Hepatocyte (in vitro differentiated cells): ENCODE measurements around the gene RACK1. TPM values are rescaled to one million over a fixed set of nuclear protein-coding genes. Genes with fewer than 3 reads are reported as not detected.

ENCODE experiments used
- DNase-seq: peaks from one replicate; pipeline ENCODE4 v3.0.0-alpha.2; 2016; ENCODE audit warnings: low spot score
- H2AFZ ChIP-seq: fragments of 200-600 bp; sonication (generic); 2 replicates; pipeline ENCODE4 v1.6.0; 2016; ENCODE audit warnings: antibody characterized with exemption, mild to moderate bottlenecking
- H3K27ac ChIP-seq: fragments of 200-600 bp; sonication (generic); 2 replicates; pipeline ENCODE4 v1.5.1; 2016; ENCODE audit warnings: mild to moderate bottlenecking
- H3K27me3 ChIP-seq: fragments of 200-600 bp; sonication (generic); 2 replicates; pipeline ENCODE4 v1.6.1; 2016
- H3K36me3 ChIP-seq: fragments of 200-600 bp; sonication (generic); replicated peaks from 2 replicates; pipeline ENCODE4 v1.5.1; 2016; ENCODE audit warnings: low read depth; ENCODE audit not compliant: insufficient read depth
- H3K4me1 ChIP-seq: fragments of 200-600 bp; sonication (generic); 2 replicates; pipeline ENCODE4 v1.5.1; 2016; ENCODE audit warnings: mild to moderate bottlenecking, moderate library complexity; ENCODE audit not compliant: insufficient read depth
- H3K4me2 ChIP-seq: fragments of 200-600 bp; sonication (generic); 2 replicates; pipeline ENCODE4 v1.6.0; 2016
- H3K4me3 ChIP-seq: fragments of 200-600 bp; sonication (generic); 2 replicates; pipeline ENCODE4 v1.5.1; 2016; ENCODE audit warnings: mild to moderate bottlenecking
- H3K79me2 ChIP-seq: fragments of 200-600 bp; sonication (generic); 2 replicates; pipeline ENCODE4 v1.6.0; 2017; ENCODE audit warnings: mild to moderate bottlenecking
- H3K9me2 ChIP-seq: fragments of 200-600 bp; sonication (generic); replicated peaks from 2 replicates; pipeline ENCODE4 v1.6.0; 2017; ENCODE audit warnings: mild to moderate bottlenecking; ENCODE audit not compliant: insufficient read depth
- H3K9me3 ChIP-seq: fragments of 200-600 bp; sonication (generic); 2 replicates; pipeline ENCODE4 v1.5.1; 2016; ENCODE audit warnings: low read depth, mild to moderate bottlenecking
- H4K20me1 ChIP-seq: fragments of 200-600 bp; sonication (generic); 2 replicates; pipeline ENCODE4 v1.6.0; 2016; ENCODE audit warnings: mild to moderate bottlenecking; ENCODE audit not compliant: insufficient read depth, poor library complexity, severe bottlenecking
- EZH2 ChIP-seq: fragments of 200-600 bp; sonication (generic); IDR thresholded peaks from 2 replicates; pipeline ENCODE4 v1.6.1; 2016; ENCODE audit warnings: antibody characterized with exemption, mild to moderate bottlenecking, borderline replicate concordance
- EZH2phosphoT487 ChIP-seq: fragments of 200-600 bp; sonication (generic); IDR thresholded peaks from one replicate; pipeline ENCODE4 v1.6.1; 2018; ENCODE audit warnings: antibody characterized with exemption, mild to moderate bottlenecking, low read depth, moderate library complexity; ENCODE audit not compliant: unreplicated experiment, severe bottlenecking
- WGBS: methylation state at CpG from one replicate; pipeline ENCODE4 v1.1.6; 2016; ENCODE audit warnings: low lambda C conversion rate; ENCODE audit errors: missing lambda C conversion rate; 5-methylcytosine and 5-hydroxymethylcytosine counted together
- polyA plus RNA-seq: library from polyadenylated mRNA; unstranded; fragments of >200 nt; fragmentation: Nextera tagmentation; extraction: Ambion mirVana; gene quantifications from 2 replicates; pipeline ENCODE4 v1.2.1, GENCODE V29; 2016
- total RNA-seq: library from RNA; depleted of rRNA; stranded (reverse); fragments of >200 nt; gene quantifications from 2 replicates; pipeline ENCODE4 v1.2.3, GENCODE V29; 2014
- TF ChIP-seq, protein P1 (sequence below): fragments of 200-600 bp; sonication (generic); IDR thresholded peaks from 2 replicates; pipeline ENCODE4 v1.5.1; 2016; ENCODE audit warnings: antibody characterized with exemption, mild to moderate bottlenecking; ENCODE audit not compliant: poor library complexity

RACK1 gene
- total and polyA plus RNA-seq, 2 experiments from 2014 or later, result 680 to 2,199 TPM

DNA sequence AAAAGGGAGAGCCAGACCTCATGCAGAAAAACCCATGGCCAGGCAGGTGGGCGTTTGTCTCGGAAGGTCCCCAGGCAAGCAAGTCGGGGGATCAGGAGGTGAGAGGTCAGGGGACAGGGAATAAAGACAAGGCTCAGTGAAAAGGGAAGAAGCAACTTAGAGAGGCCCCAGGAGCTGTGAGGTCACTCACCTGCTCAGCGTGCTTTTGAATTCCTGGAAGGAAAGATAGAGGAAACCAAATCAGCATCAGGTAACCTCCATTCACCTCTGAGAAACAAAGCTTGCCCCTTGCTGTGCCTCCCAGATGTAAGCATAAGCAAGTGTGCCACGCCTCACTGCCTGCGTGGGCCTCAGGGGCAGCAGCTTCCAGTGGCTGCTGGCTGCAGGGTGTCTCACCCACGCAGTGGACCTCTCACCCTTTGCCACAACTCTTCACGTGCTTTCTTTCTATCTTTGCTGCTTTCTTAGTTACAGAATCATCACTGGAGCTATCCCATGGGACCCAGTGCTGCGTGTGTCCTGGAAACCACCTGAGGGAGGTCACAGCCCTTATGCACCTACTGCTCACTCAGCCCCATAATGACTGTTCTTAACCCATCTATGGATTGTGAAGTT is 44.7 kb downstream of the RACK1 start:
- 60% methylated on average over 9 of the region's 9 CpGs for WGBS
- H4K20me1 ChIP-seq, result no peaks in the 10 kb centered on the region

DNA sequence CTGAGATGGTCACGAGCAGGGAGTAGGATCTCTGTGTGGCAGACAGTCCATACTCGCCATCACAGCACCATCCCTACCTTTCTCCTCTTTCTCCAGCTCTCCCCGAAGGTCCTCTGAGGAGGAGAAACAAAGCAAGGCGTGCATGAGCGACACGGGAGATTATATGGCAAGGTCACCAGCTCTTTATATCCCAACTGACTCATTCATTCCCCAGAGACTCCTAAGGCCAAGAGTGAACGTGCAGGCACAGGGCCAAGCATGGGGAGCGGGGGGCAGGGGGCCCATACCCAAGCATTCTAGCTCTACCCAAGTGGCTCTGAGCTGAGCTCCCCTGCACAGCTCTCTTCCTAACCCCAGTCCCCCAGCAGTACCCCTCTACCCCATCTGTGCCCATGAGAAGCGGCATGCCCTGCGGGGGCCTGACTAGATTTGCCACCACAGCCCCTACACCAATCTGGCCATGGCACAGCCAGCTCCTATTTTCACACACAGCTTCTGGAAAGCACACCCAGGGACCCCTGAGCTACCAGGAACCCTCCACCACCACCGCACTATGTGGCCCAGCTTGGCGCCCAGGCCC is 45.5 kb downstream of the RACK1 start:
- peaks cover 10% of the 10 kb centered on the region for H3K27me3 ChIP-seq
- 80% methylated on average over 11 of the region's 12 CpGs for WGBS
- no peak for TF ChIP-seq EZH2
- TF ChIP-seq EZH2phosphoT487, result no peak
- TF ChIP-seq, protein P1, sequence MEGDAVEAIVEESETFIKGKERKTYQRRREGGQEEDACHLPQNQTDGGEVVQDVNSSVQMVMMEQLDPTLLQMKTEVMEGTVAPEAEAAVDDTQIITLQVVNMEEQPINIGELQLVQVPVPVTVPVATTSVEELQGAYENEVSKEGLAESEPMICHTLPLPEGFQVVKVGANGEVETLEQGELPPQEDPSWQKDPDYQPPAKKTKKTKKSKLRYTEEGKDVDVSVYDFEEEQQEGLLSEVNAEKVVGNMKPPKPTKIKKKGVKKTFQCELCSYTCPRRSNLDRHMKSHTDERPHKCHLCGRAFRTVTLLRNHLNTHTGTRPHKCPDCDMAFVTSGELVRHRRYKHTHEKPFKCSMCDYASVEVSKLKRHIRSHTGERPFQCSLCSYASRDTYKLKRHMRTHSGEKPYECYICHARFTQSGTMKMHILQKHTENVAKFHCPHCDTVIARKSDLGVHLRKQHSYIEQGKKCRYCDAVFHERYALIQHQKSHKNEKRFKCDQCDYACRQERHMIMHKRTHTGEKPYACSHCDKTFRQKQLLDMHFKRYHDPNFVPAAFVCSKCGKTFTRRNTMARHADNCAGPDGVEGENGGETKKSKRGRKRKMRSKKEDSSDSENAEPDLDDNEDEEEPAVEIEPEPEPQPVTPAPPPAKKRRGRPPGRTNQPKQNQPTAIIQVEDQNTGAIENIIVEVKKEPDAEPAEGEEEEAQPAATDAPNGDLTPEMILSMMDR, result no peak
- H3K9me2 ChIP-seq, result no peaks in the 10 kb centered on the region
- H3K4me3 ChIP-seq, result no peak overlapping the region
- no peaks in the 10 kb centered on the region for H3K36me3 ChIP-seq
- no peaks in the 10 kb centered on the region for H3K4me1 ChIP-seq
- no peaks in the 10 kb centered on the region for H3K9me3 ChIP-seq
- H3K4me2 ChIP-seq, result no peak overlapping the region
- H4K20me1 ChIP-seq, result no peaks in the 10 kb centered on the region
- no peak overlapping the region for H3K27ac ChIP-seq
- DNase-seq, result no peak
- H2AFZ ChIP-seq, result no peak overlapping the region
- H3K79me2 ChIP-seq, result no peaks in the 10 kb centered on the region

More for the DNA sequence above, 44.7 kb downstream of the RACK1 start:
- H3K9me2 ChIP-seq, result no peaks in the 10 kb centered on the region
- no peak overlapping the region for H3K4me2 ChIP-seq
- no peak overlapping the region for H3K4me3 ChIP-seq
- peaks cover 2% of the 10 kb centered on the region for H3K4me1 ChIP-seq
- H3K9me3 ChIP-seq, result no peaks in the 10 kb centered on the region
- peaks cover 18% of the 10 kb centered on the region for H3K27me3 ChIP-seq
- H2AFZ ChIP-seq, result no peak overlapping the region
- TF ChIP-seq EZH2phosphoT487, result no peak
- no peak overlapping the region for H3K27ac ChIP-seq
- no peaks in the 10 kb centered on the region for H3K79me2 ChIP-seq
- no peak for DNase-seq
- no peaks in the 10 kb centered on the region for H3K36me3 ChIP-seq

DNA sequence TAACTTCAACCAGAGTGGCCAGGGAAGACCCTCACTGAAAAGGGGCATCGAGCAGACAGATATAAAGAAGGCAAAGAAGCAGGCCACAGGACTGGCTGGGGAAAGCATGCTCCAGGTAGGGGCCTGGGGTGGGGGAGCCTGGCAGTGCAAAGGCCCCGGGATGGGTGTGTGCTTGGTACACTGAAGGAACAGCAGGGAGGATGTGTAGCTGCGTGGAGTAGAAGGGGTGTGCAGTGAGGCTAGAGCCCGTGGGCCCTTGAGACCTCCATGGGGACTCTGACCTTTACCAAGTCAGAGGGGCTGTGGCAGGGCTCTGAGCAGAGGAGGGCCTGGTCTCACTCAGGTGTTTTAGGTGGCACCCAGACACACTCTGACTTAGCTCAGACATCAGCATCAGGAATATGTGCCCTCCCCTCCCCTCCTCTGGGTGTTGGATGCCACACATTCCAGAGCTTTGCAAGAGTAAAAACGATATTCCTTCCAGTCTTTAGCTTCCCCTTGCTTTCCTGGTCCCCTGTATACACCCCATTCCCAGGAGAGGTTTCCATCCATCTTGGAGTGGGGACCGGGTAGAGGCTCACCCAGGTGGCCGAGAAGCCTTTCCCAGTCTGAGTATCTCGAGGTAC is 46.3 kb downstream of the RACK1 start:
- no peak for DNase-seq
- no peak overlapping the region for H3K27ac ChIP-seq
- H2AFZ ChIP-seq, result no peak overlapping the region
- peaks cover 1% of the 10 kb centered on the region for H3K4me1 ChIP-seq
- no peaks in the 10 kb centered on the region for H3K79me2 ChIP-seq
- TF ChIP-seq, protein P1, result no peak
- TF ChIP-seq EZH2 (no peak), EZH2phosphoT487 (no peak)
- no peak overlapping the region for H3K4me2 ChIP-seq
- H3K4me3 ChIP-seq, result no peak overlapping the region
- no peaks in the 10 kb centered on the region for H3K9me3 ChIP-seq
- H3K27me3 ChIP-seq, result peaks cover 8% of the 10 kb centered on the region
- WGBS, result 72% methylated on average over 8 of the region's 8 CpGs
- H3K9me2 ChIP-seq, result no peaks in the 10 kb centered on the region
- H3K36me3 ChIP-seq, result no peaks in the 10 kb centered on the region
- H4K20me1 ChIP-seq, result no peaks in the 10 kb centered on the region

DNA sequence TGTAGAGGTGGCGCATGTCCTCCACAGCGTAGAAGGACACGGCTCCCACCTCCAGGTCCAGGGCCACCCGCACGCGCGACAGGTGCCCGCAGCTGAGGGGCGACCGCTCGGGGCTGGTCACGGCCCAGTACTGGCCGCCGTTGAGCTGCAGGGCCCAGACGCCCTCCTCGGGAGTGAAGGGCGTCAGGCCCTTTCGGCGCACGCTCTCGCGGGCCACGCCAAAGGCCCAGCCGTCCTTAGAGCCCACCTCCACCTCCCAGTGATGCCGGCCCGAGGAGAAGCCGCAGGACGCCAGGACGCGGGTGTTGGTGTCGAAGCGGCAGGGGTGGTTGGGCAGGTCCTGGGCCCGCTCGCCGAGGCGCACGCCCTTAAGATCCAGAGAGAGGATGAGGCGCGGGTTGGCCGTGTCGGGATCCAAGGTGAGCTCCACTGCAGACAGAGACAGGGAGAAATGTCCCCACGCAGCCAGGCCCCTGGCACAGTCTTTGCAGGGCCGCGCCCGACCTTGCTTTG is 48.4 kb downstream of the RACK1 start:
- DNase-seq, result no peak
- no peaks in the 10 kb centered on the region for H3K36me3 ChIP-seq
- H3K27me3 ChIP-seq, result no peaks in the 10 kb centered on the region
- no peak overlapping the region for H3K4me3 ChIP-seq
- no peak overlapping the region for H3K27ac ChIP-seq
- TF ChIP-seq EZH2, result no peak
- TF ChIP-seq, protein P1, result no peak
- TF ChIP-seq EZH2phosphoT487, result no peak
- no peaks in the 10 kb centered on the region for H4K20me1 ChIP-seq
- 97% methylated on average over 36 of the region's 45 CpGs for WGBS
- H3K9me2 ChIP-seq, result no peaks in the 10 kb centered on the region
- no peaks in the 10 kb centered on the region for H3K9me3 ChIP-seq
- no peak overlapping the region for H3K4me2 ChIP-seq
- H2AFZ ChIP-seq, result no peak overlapping the region
- H3K79me2 ChIP-seq, result no peaks in the 10 kb centered on the region
- peaks cover 4% of the 10 kb centered on the region for H3K4me1 ChIP-seq
